Astrocyte (in vitro differentiated cells and primary cell): ENCODE measurements around the gene TP73. TPM values are rescaled to one million over a fixed set of nuclear protein-coding genes. Genes with fewer than 3 reads are reported as not detected.

Experiments used
- DNase-seq: peaks from one replicate; pipeline ENCODE4 v3.0.0-alpha.2; 2010; ENCODE audit warnings: low read depth
- FAIRE-seq: peaks from 2 replicates; lab custom pipeline; 2011; peaks lifted over from hg19 to GRCh38; lab: Jason Lieb, UNC
- H2AFZ ChIP-seq: 2 replicates; pipeline ENCODE4 v1.6.0; 2012; ENCODE audit warnings: low read depth, low read length, inconsistent platforms
- H3K27ac ChIP-seq: 2 replicates; pipeline ENCODE4 v1.5.1; 2011; ENCODE audit warnings: low read depth, low read length, inconsistent platforms
- H3K27me3 ChIP-seq: 2 replicates; pipeline ENCODE4 v1.6.0; 2011; ENCODE audit warnings: low read length, inconsistent platforms; ENCODE audit not compliant: insufficient read depth
- H3K36me3 ChIP-seq: 2 replicates; pipeline ENCODE4 v1.5.1; 2011; ENCODE audit warnings: low read length, inconsistent platforms; ENCODE audit not compliant: insufficient read depth
- H3K4me1 ChIP-seq: 2 replicates; pipeline ENCODE4 v1.5.1; 2011; ENCODE audit warnings: low read length, inconsistent platforms; ENCODE audit not compliant: insufficient read depth
- H3K4me2 ChIP-seq: 2 replicates; pipeline ENCODE4 v1.6.0; 2012; ENCODE audit warnings: low read length, inconsistent platforms
- H3K4me3 ChIP-seq: 2 replicates; pipeline ENCODE4 v1.5.1; 2011; ENCODE audit warnings: low read depth, mild to moderate bottlenecking, low read length, inconsistent platforms; ENCODE audit not compliant: insufficient read depth
- H3K79me2 ChIP-seq: 2 replicates; pipeline ENCODE4 v1.6.0; 2012; ENCODE audit warnings: mild to moderate bottlenecking, low read length, inconsistent platforms; ENCODE audit not compliant: insufficient read depth
- H3K9ac ChIP-seq: 2 replicates; pipeline ENCODE4 v1.6.0; 2012; ENCODE audit warnings: mild to moderate bottlenecking, low read length, inconsistent platforms
- H3K9me3 ChIP-seq: 2 replicates; pipeline ENCODE4 v1.5.1; 2012; ENCODE audit warnings: low read depth, mild to moderate bottlenecking, low read length, inconsistent platforms; ENCODE audit not compliant: insufficient read depth
- H4K20me1 ChIP-seq: 2 replicates; pipeline ENCODE4 v1.6.0; 2012; ENCODE audit warnings: low read length, inconsistent platforms; ENCODE audit not compliant: insufficient read depth
- H3K27ac Mint-ChIP-seq: one replicate; pipeline ENCODE4 v1.8.0; 2021; ENCODE audit warnings: mild to moderate bottlenecking, mixed read lengths; ENCODE audit not compliant: unreplicated experiment
- H3K27me3 Mint-ChIP-seq: one replicate; pipeline ENCODE4 v1.8.0; 2021; ENCODE audit warnings: low read depth, mixed read lengths; ENCODE audit not compliant: unreplicated experiment
- H3K36me3 Mint-ChIP-seq: one replicate; pipeline ENCODE4 v1.8.0; 2021; ENCODE audit warnings: low read depth, mixed read lengths; ENCODE audit not compliant: unreplicated experiment
- H3K4me1 Mint-ChIP-seq: one replicate; pipeline ENCODE4 v1.8.0; 2021; ENCODE audit warnings: low read depth, mixed read lengths; ENCODE audit not compliant: unreplicated experiment
- H3K4me3 Mint-ChIP-seq: one replicate; pipeline ENCODE4 v1.8.0; 2021; ENCODE audit warnings: mild to moderate bottlenecking, moderate library complexity, mixed read lengths; ENCODE audit not compliant: unreplicated experiment
- H3K9me3 Mint-ChIP-seq: one replicate; pipeline ENCODE4 v1.8.0; 2021; ENCODE audit warnings: mild to moderate bottlenecking, mixed read lengths; ENCODE audit not compliant: unreplicated experiment
- CTCF ChIP-seq: IDR thresholded peaks from 2 replicates; pipeline ENCODE4 v1.5.1; 2011; ENCODE audit warnings: low read depth, mild to moderate bottlenecking, inconsistent platforms, low read length, moderate library complexity; ENCODE audit not compliant: insufficient read depth
- EZH2 ChIP-seq: IDR thresholded peaks from 2 replicates; pipeline ENCODE4 v1.6.1; 2012; ENCODE audit warnings: mild to moderate bottlenecking, low read length, inconsistent platforms; ENCODE audit not compliant: insufficient read depth
- total RNA-seq: library from RNA; stranded (reverse); gene quantifications from 2 replicates; pipeline ENCODE4 v1.2.1, GENCODE V29; 2021

Gene TP73
- total RNA-seq, 1 donor from 2014 or later, result 0.18 TPM

DNA sequence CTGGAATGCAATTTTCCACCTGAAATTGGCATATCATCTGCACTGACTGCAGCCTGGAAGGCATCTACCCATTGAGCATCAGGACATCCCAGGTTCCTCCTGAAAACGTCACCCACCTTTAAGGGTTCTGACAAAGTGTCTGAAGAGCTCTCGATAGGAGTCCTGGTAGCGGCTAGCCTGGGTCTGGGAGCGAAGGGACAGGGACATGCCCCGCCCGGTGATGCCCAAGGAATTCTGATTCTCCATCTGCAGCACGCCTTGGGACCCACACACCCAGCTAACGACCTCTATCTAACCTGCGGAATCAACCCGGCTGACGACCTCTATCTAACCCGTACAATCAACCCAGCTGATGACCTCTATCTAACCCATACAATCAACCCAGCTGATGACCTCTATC is 86.6 kb downstream of the TP73 start:
- no peak for DNase-seq
- Histone ChIP-seq H3K4me3 (no peak overlapping the region), H3K27ac (no peak overlapping the region), H3K36me3 (peaks cover 7% of the 10 kb centered on the region), H3K4me1 (no peaks in the 10 kb centered on the region), H4K20me1 (peaks cover 24% of the 10 kb centered on the region), H2AFZ (no peak overlapping the region), H3K27me3 (no peaks in the 10 kb centered on the region), H3K4me2 (no peak overlapping the region), H3K9me3 (no peaks in the 10 kb centered on the region), H3K79me2 (no peaks in the 10 kb centered on the region), H3K9ac (no peak overlapping the region)
- no peaks in the 10 kb centered on the region for H3K9me3 Mint-ChIP-seq
- no peaks in the 10 kb centered on the region for H3K4me1 Mint-ChIP-seq
- no peak overlapping the region for H3K4me3 Mint-ChIP-seq
- FAIRE-seq, result no peak
- peaks cover 8% of the 10 kb centered on the region for H3K36me3 Mint-ChIP-seq
- no peaks in the 10 kb centered on the region for H3K27me3 Mint-ChIP-seq
- H3K27ac Mint-ChIP-seq, result no peak overlapping the region
- TF ChIP-seq EZH2 (no peak), CTCF (no peak)

DNA sequence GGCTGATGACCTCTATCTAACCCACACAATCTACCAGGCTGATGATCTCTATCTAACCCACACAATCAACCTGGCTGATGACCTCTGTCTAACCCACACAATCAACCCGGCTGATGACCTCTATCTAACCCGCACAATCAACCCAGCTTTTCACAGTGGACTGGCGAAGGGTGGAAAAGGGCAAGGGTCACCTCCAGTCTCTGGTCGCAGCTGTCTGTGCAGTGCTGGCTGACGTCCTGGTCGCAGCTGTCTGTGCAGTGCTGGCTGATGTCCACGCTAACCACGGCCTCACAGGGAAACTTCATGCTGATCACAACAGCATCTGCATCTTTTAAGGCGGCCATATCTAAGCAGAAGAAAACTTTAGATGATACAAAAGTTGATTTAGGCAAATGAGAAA is 87.7 kb downstream of the TP73 start:
- FAIRE-seq, result no peak
- H4K20me1 ChIP-seq, result peaks cover 24% of the 10 kb centered on the region

More for the DNA sequence above, 87.7 kb downstream of the TP73 start:
- H3K36me3 Mint-ChIP-seq, result peaks cover 8% of the 10 kb centered on the region
- Histone ChIP-seq H3K4me2 (no peak overlapping the region), H3K4me1 (no peaks in the 10 kb centered on the region), H3K4me3 (no peak overlapping the region), H3K27ac (no peak overlapping the region), H3K27me3 (no peaks in the 10 kb centered on the region), H3K9ac (no peak overlapping the region), H3K36me3 (peaks cover 7% of the 10 kb centered on the region), H2AFZ (no peak overlapping the region), H3K79me2 (no peaks in the 10 kb centered on the region), H3K9me3 (no peaks in the 10 kb centered on the region)
- no peaks in the 10 kb centered on the region for H3K27me3 Mint-ChIP-seq
- no peaks in the 10 kb centered on the region for H3K9me3 Mint-ChIP-seq
- H3K4me3 Mint-ChIP-seq, result no peak overlapping the region
- no peak for DNase-seq
- H3K27ac Mint-ChIP-seq, result no peak overlapping the region
- no peaks in the 10 kb centered on the region for H3K4me1 Mint-ChIP-seq
- TF ChIP-seq CTCF (no peak), EZH2 (no peak)
